HCT116 (cell line): ENCODE data around the gene CCRL2. TPM values are rescaled to one million over a fixed set of nuclear protein-coding genes. Genes with fewer than 3 reads are reported as not detected.

ENCODE experiments used
- ATAC-seq: fragments of 200-7000 bp; cut with Tn5 transposase; 2 replicates; pipeline ENCODE4 v1.9.1; 2020; ENCODE audit warnings: mild to moderate bottlenecking, moderate library complexity
- BruUV-seq: library from RNA; stranded (reverse); fragments of 400-500 nt; replicated peaks from 2 replicates; lab custom pipeline; 2021; lab: Mats Ljungman, UMichigan
- CTCF ChIA-PET: fragments of 300-600 bp; sonication (Branson Sonifier 250); formaldehyde crosslinking; loops from one replicate; lab custom pipeline; 2021; ENCODE audit warnings: antibody characterized with exemption; lab: Charles Lee
- POLR2A ChIA-PET: fragments of 300-600, 350-600 bp; sonication (Branson Sonifier 250); formaldehyde crosslinking; loops from one replicate; lab custom pipeline; 2021; ENCODE audit warnings: antibody characterized with exemption; lab: Charles Lee
- RAD21 ChIA-PET, 2 experiments: fragments of 300-600 bp; sonication (Branson Sonifier 250); formaldehyde crosslinking; loops; one replicate each; lab custom pipeline; 2023; ENCODE audit warnings: low total read pairs in 2 of 2; ENCODE audit not compliant: uncharacterized antibody in 2 of 2, unreplicated experiment in 2 of 2, low non-redundant PET in 1 of 2; lab: Charles Lee
- DNase-seq: peaks from one replicate; pipeline ENCODE4 v3.0.0-alpha.2; 2010; ENCODE audit warnings: low read depth, low spot score
- H2AFZ ChIP-seq: fragments of 200-600 bp; shearing (Covaris generic), sonication (generic); 2 replicates; pipeline ENCODE4 v1.6.1; 2017; ENCODE audit warnings: low read depth, mixed run types, mixed read lengths, antibody characterized with exemption, low read length; ENCODE audit not compliant: poor library complexity, severe bottlenecking
- H3K27ac ChIP-seq: 2 replicates; pipeline ENCODE4 v1.5.1; 2012; ENCODE audit warnings: low read depth, low read length
- H3K27me3 ChIP-seq: fragments of 200-600 bp; sonication (generic); 2 replicates; pipeline ENCODE4 v1.6.1; 2016; ENCODE audit warnings: mixed run types, low read length, mixed read lengths; ENCODE audit not compliant: insufficient read depth
- H3K36me3 ChIP-seq, 2 experiments: fragments of 200-500 bp in 1 of 2; fragments of 200-600 bp in 1 of 2; sonication (Bioruptor generic) in 1 of 2; sonication (generic) in 1 of 2; 2 replicates each; pipeline versions ENCODE4 v1.5.1 to v1.6.1; 2014 to 2016; ENCODE audit warnings: low read length in 2 of 2, inconsistent platforms in 1 of 2, mixed read lengths in 1 of 2, mixed run types in 1 of 2; ENCODE audit not compliant: insufficient read depth in 2 of 2, control insufficient read depth in 1 of 2
- H3K4me1 ChIP-seq, 2 experiments: fragments of 200-600 bp in 1 of 2; sonication (generic) in 1 of 2; 2 replicates each; pipeline versions ENCODE4 v1.5.1 to v1.6.1; 2012 to 2017; ENCODE audit warnings: low read length in 2 of 2, inconsistent platforms in 1 of 2, mild to moderate bottlenecking in 1 of 2, mixed read lengths in 1 of 2, mixed run types in 1 of 2, moderate library complexity in 1 of 2; ENCODE audit not compliant: insufficient read depth in 2 of 2, control insufficient read depth in 1 of 2
- H3K4me2 ChIP-seq: fragments of 200-600 bp; sonication (generic); 2 replicates; pipeline ENCODE4 v1.6.1; 2017; ENCODE audit warnings: mixed run types, low read length, mixed read lengths
- H3K4me3 ChIP-seq, 2 experiments: fragments of 200-600 bp in 1 of 2; sonication (generic) in 1 of 2; replicated peaks in 1 of 2; 2 replicates each; pipeline ENCODE4 v1.5.1; 2011 to 2016; ENCODE audit warnings: low read length in 2 of 2, control low read depth in 1 of 2, low read depth in 1 of 2, mild to moderate bottlenecking in 1 of 2, mixed read lengths in 1 of 2, mixed run types in 1 of 2
- H3K79me2 ChIP-seq: fragments of 200-600 bp; sonication (generic); 2 replicates; pipeline ENCODE4 v1.6.1; 2017; ENCODE audit warnings: mild to moderate bottlenecking, mixed run types, low read length, moderate library complexity, mixed read lengths; ENCODE audit not compliant: insufficient read depth
- H3K9ac ChIP-seq: fragments of 200-600 bp; sonication (generic); 2 replicates; pipeline ENCODE4 v1.6.1; 2016; ENCODE audit warnings: low read length, mixed read lengths
- H3K9me2 ChIP-seq: fragments of 200-600 bp; sonication (generic), shearing (Covaris generic); 2 replicates; pipeline ENCODE4 v1.6.1; 2017; ENCODE audit warnings: mixed run types, mild to moderate bottlenecking, moderate library complexity; ENCODE audit not compliant: insufficient read depth
- H3K9me3 ChIP-seq, 2 experiments: fragments of 200-500 bp in 1 of 2; fragments of 200-600 bp in 1 of 2; sonication (Bioruptor generic) in 1 of 2; sonication (generic) in 1 of 2; 2 replicates each; pipeline ENCODE4 v1.6.1; 2014 to 2017; ENCODE audit warnings: low read length in 2 of 2, mixed read lengths in 2 of 2, inconsistent platforms in 1 of 2, low read depth in 1 of 2, mild to moderate bottlenecking in 1 of 2, mixed run types in 1 of 2, moderate library complexity in 1 of 2; ENCODE audit not compliant: control insufficient read depth in 1 of 2, insufficient read depth in 1 of 2
- H4K20me1 ChIP-seq: fragments of 200-600 bp; sonication (generic), shearing (Covaris generic); 2 replicates; pipeline ENCODE4 v1.6.1; 2017; ENCODE audit warnings: mixed run types, mild to moderate bottlenecking, moderate library complexity; ENCODE audit not compliant: insufficient read depth
- ATF3 ChIP-seq: IDR thresholded peaks from 2 replicates; pipeline ENCODE4 v1.6.1; 2012
- CBX3 ChIP-seq: IDR thresholded peaks from 2 replicates; pipeline ENCODE4 v1.6.1; 2012; ENCODE audit warnings: low read depth
- CEBPB ChIP-seq: IDR thresholded peaks from 2 replicates; pipeline ENCODE4 v1.6.1; 2012; ENCODE audit warnings: low read depth
- CTCF ChIP-seq, 3 experiments: fragments of 200-600 bp in 1 of 3; sonication (generic) in 1 of 3; IDR thresholded peaks in 2 of 3; conservative IDR thresholded peaks in 1 of 3; 2 replicates each; pipeline ENCODE4 v1.5.1; 2012 to 2017; ENCODE audit warnings: low read depth in 2 of 3, low read length in 2 of 3, antibody characterized with exemption in 1 of 3, borderline replicate concordance in 1 of 3, control low read depth in 1 of 3, mild to moderate bottlenecking in 1 of 3, mixed read lengths in 1 of 3, mixed run types in 1 of 3, moderate library complexity in 1 of 3; ENCODE audit not compliant: insufficient read depth in 1 of 3
- EGR1 ChIP-seq: IDR thresholded peaks from 2 replicates; pipeline ENCODE4 v1.6.1; 2012; ENCODE audit warnings: low read depth
- ELF1 ChIP-seq: IDR thresholded peaks from 2 replicates; pipeline ENCODE4 v1.6.1; 2012; ENCODE audit warnings: low read depth, borderline replicate concordance
- EZH2 ChIP-seq: fragments of 200-600 bp; sonication (generic); IDR thresholded peaks from 2 replicates; pipeline ENCODE4 v1.6.1; 2017; ENCODE audit warnings: antibody characterized with exemption, mixed run types
- EZH2phosphoT487 ChIP-seq: fragments of 200-600 bp; IDR thresholded peaks from 2 replicates; pipeline ENCODE4 v1.6.1; 2018; ENCODE audit warnings: antibody characterized with exemption, borderline replicate concordance
- FOSL1 ChIP-seq: IDR thresholded peaks from 2 replicates; pipeline ENCODE4 v1.6.1; 2012; ENCODE audit warnings: low read depth
- JUND ChIP-seq: IDR thresholded peaks from 2 replicates; pipeline ENCODE4 v1.6.1; 2012
- MAX ChIP-seq: IDR thresholded peaks from 2 replicates; pipeline ENCODE4 v1.6.1; 2012
- POLR2A ChIP-seq: IDR thresholded peaks from 2 replicates; pipeline ENCODE4 v1.7.0; 2011; ENCODE audit warnings: borderline replicate concordance; ENCODE audit not compliant: insufficient read depth, insufficient read length; ENCODE audit errors: extremely low read depth
- RAD21 ChIP-seq: IDR thresholded peaks from 2 replicates; pipeline ENCODE4 v1.6.1; 2012; ENCODE audit warnings: low read depth, mild to moderate bottlenecking
- REST ChIP-seq: IDR thresholded peaks from 2 replicates; pipeline ENCODE4 v1.6.1; 2012; ENCODE audit warnings: low read depth
- SRF ChIP-seq: IDR thresholded peaks from 2 replicates; pipeline ENCODE4 v1.6.1; 2012; ENCODE audit warnings: low read depth
- TCF7L2 ChIP-seq: IDR thresholded peaks from 2 replicates; pipeline ENCODE4 v1.7.0; 2011; ENCODE audit warnings: borderline replicate concordance, inconsistent platforms; ENCODE audit not compliant: insufficient read depth, insufficient read length; ENCODE audit errors: extremely low read depth
- YY1 ChIP-seq: IDR thresholded peaks from 2 replicates; pipeline ENCODE4 v1.6.1; 2011; ENCODE audit warnings: low read length, low read depth, moderate library complexity, mild to moderate bottlenecking; ENCODE audit not compliant: insufficient replicate concordance; ENCODE audit errors: extremely low read depth
- ZBTB33 ChIP-seq: IDR thresholded peaks from 2 replicates; pipeline ENCODE4 v1.6.1; 2011; ENCODE audit warnings: mild to moderate bottlenecking, low read length, moderate library complexity; ENCODE audit not compliant: insufficient replicate concordance; ENCODE audit errors: extremely low read depth
- ZFX ChIP-seq: fragments of 450-650 bp; IDR thresholded peaks from 2 replicates; pipeline ENCODE4 v1.6.1; 2017
- ZNF274 ChIP-seq: fragments of 200-500 bp; sonication (Bioruptor generic); IDR thresholded peaks from 2 replicates; pipeline ENCODE4 v1.6.1; 2014; ENCODE audit warnings: mild to moderate bottlenecking, low read depth, low read length, inconsistent platforms
- intact Hi-C: fragments of 100-400 bp; cut with micrococcal nuclease; formaldehyde crosslinking; loops from 2 replicates; pipeline ENCODE4 v1.10.0; 2022
- total RNA-seq: library from RNA; stranded (reverse); gene quantifications from one replicate; pipeline ENCODE4 v1.2.1, GENCODE V29; 2021; ENCODE audit not compliant: unreplicated experiment

CCRL2 gene
- total RNA-seq, 1 experiment from 2014 or later, result not detected

- Histone ChIP-seq H3K79me2 (no peaks in the 10 kb centered on the region), H3K9ac (no peak within 1 kb of the TSS), H3K4me1 (no peaks in the 10 kb centered on the region), H3K9me2 (no peaks in the 10 kb centered on the region), H3K27ac (no peak within 1 kb of the TSS), H2AFZ (no peak within 1 kb of the TSS)
- no peak for DNase-seq
- intact Hi-C loops, result loop anchor here (2.0 to 10.0 kb wide), 2 partner anchors 188 to 606 kb away; no protein-coding TSS in a partner anchor
- TF ChIP-seq EZH2phosphoT487 (no peak), ZFX (no peak), ZNF274 (no peak), YY1 (no peak), TCF7L2 (no peak), RAD21 (no peak), CTCF (IDR thresholded peaks at IDR 0.05 in 2 of 3, conservative IDR thresholded peaks at IDR 0.05 in 1 of 3; ENCODE audit: borderline replicate concordance in 1 of 3, insufficient read depth in 1 of 3, low read depth in 2 of 3, low read length in 2 of 3) (no peak), REST (no peak), CBX3 (no peak), EZH2 (no peak), ELF1 (no peak), FOSL1 (no peak), POLR2A (no peak), EGR1 (no peak), ATF3 (no peak), SRF (no peak), JUND (no peak), MAX (no peak), ZBTB33 (no peak), CEBPB (no peak)
- TF ChIP-seq, all 23 proteins: peak for 0
- Histone ChIP-seq H3K36me3 (no peaks in the 10 kb centered on the region), H4K20me1 (no peaks in the 10 kb centered on the region), H3K27me3 (peaks cover 57% of the 10 kb centered on the region), H3K4me2 (no peak within 1 kb of the TSS), H3K4me3 (no peak within 1 kb of the TSS), H3K9me3 (no peaks in the 10 kb centered on the region)
- CTCF ChIA-PET, result interaction anchor here (1.2 to 5.6 kb wide), 4 partner anchors 12 to 294 kb away, joined by 3 to 30 read pairs (median 10); no protein-coding TSS in a partner anchor
- RAD21 ChIA-PET, result no interaction called here
- ATAC-seq, result no peak
- no TSS peak for BruUV-seq
- POLR2A ChIA-PET, result no interaction called here
These were observed 36.1 kb upstream of the CCRL2 start, which contains the start of gene CCR5 for GRCh38 chr3:46370839-46371518. CCR5 (plus strand) TSS chr3:46370946; CDS start chr3:46372903, 1,957 bp downstream.
